Activated CD4-positive, CD25-positive, alpha-beta regulatory T cell treated with anti-CD3 and anti-CD28 coated beads, Interleukin-2, amount 50 U/mL, for 72 hours (primary cell): Measurements from ENCODE around the gene AUH.

Source experiments
- DNase-seq: peaks from one replicate; pipeline ENCODE4 v3.0.0; 2021

AUH gene

GRCh38 chr9:91182429-91183225 is 179.1 kb downstream of the AUH start:
- DNase-seq: no peak

GRCh38 chr9:91181541-91181940 is 180.2 kb downstream of the AUH start:
- no peak for DNase-seq

- DNase-seq: no peak
These were observed 180.8 kb downstream of the AUH start for GRCh38 chr9:91180930-91181268.

- DNase-seq: no peak
These were observed 181.3 kb downstream of the AUH start for GRCh38 chr9:91180240-91180929.

- DNase-seq: no peak
These were observed 182.2 kb downstream of the AUH start for GRCh38 chr9:91179237-91180138.

GRCh38 chr9:91178281-91179236 is 183.2 kb downstream of the AUH start:
- no peak for DNase-seq

- DNase-seq: no peak
These were observed 183.9 kb downstream of the AUH start for GRCh38 chr9:91177661-91178280.

- no peak for DNase-seq
These were observed 184.6 kb downstream of the AUH start for GRCh38 chr9:91177081-91177480.

GRCh38 chr9:91176426-91176825 is 185.3 kb downstream of the AUH start:
- no peak for DNase-seq

- DNase-seq: no peak
These were observed 186.9 kb downstream of the AUH start for GRCh38 chr9:91174772-91175171.

GRCh38 chr9:91172329-91172728 is 189.4 kb downstream of the AUH start:
- no peak for DNase-seq

GRCh38 chr9:91170951-91171350 is 190.8 kb downstream of the AUH start:
- no peak for DNase-seq

GRCh38 chr9:91166796-91167366 is 194.8 kb downstream of the AUH start:
- no peak for DNase-seq

- peak; percentile 63 for DNase-seq
These were observed 196.8 kb downstream of the AUH start for GRCh38 chr9:91164724-91165520.
